SK-N-MC (cell line): Measurements from ENCODE around the gene POP4.

Experiments
- EZH2 ChIP-seq: fragments of 200-600 bp; sonication (generic); IDR thresholded peaks from one replicate; pipeline ENCODE4 v1.6.1; 2017; ENCODE audit warnings: antibody characterized with exemption
- FOXP2 ChIP-seq: optimal IDR thresholded peaks from 2 replicates; pipeline ENCODE3; 2011; ENCODE audit warnings: mild to moderate bottlenecking, moderate library complexity; ENCODE audit not compliant: insufficient read depth; ENCODE audit errors: extremely low read length, control extremely low read depth
- POLR2AphosphoS5 ChIP-seq: IDR thresholded peaks from 2 replicates; pipeline ENCODE4 v1.6.1; 2012; ENCODE audit warnings: mild to moderate bottlenecking, low read depth, low read length, borderline replicate concordance

GRCh38 chr19:29634002-29634401 lies 27.9 kb downstream of the POP4 start:
- TF ChIP-seq POLR2AphosphoS5, result no peak
- TF ChIP-seq EZH2, result no peak
- no peak for TF ChIP-seq FOXP2
